ENCODE results near the gene ATG10. TPM values are rescaled to one million over a fixed set of nuclear protein-coding genes. Genes with fewer than 3 reads are reported as not detected.

ATG10 gene
- total RNA-seq, result 6.0 TPM
- long read RNA-seq, partial matches to known transcripts, result 0 of 6 reads
- long read RNA-seq, other reads (novel, unspliced or antisense), result 4 of 6 reads

DNA sequence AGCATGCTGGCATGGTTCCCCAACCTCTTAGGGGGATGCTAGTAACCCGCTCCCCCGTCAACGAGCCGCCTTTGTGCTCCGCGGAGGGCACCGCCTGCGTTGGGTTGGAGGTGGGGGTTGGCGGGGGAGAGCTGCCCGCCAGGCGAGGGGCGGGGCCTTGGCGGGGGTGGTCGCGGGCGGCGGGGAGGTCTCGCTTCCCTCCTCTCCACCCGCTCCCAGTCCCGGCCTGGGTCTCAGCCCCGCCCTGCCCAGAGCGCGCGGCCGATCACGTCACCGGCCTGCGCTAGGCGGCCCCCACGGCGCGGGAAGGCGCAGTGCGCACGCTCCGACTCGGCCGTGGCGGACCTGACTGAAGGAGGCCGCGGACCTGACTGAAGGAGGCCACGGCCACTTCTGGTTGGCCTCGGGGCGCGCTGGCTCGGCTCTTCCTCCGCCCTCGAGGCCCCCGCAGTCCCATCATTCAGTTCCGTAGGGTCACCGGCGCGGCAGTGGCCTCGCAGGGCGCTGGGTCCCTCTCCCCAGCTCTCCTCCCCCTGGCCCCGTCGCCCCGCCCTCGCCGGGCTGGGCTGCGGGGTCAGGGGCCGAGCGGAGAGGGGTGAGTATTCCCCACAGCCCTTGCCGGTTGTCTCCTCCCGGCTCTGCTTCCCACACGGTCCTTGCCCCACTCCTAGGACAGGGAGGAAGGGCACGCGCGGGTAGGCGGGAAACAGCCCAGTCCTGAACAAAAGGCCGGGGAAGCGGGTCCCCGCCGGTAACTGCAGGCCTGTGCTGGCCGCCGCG, at the start of gene ATG10:
Gene ATG10, plus strand, starts transcription at position 312 of the 780 bp plus-strand sequence. CDS start 15,548 bp downstream, outside the sequence.
- H3K4me3 ChIP-seq, result peak within 1 kb of the TSS; percentile 80
- peak; percentile 92 for DNase-seq
- H3K4me1 ChIP-seq, result peaks cover 14% of the 10 kb centered on the region
- peak within 1 kb of the TSS; percentile 97 for H3K27ac ChIP-seq (replicated peaks)
- no peaks in the 10 kb centered on the region for H3K9me3 ChIP-seq (replicated peaks)
- no peak for TF ChIP-seq CTCF (IDR thresholded peaks at IDR 0.05; ENCODE audit: borderline replicate concordance)
- peaks cover 5% of the 10 kb centered on the region for H3K36me3 ChIP-seq
- H3K27me3 ChIP-seq (ENCODE audit: low read depth), result no peaks in the 10 kb centered on the region
- intact Hi-C loops (cut with micrococcal nuclease), result loop anchor here (5.0 to 10.0 kb wide), 2 partner anchors 117 to 220 kb away; partner anchors contain the start of gene SSBP2

- Histone ChIP-seq H3K27me3 (ENCODE audit: low read depth) (no peaks in the 10 kb centered on the region), H3K4me1 (peaks cover 13% of the 10 kb centered on the region), H3K36me3 (no peaks in the 10 kb centered on the region), H3K27ac (replicated peaks) (no peak overlapping the region), H3K9me3 (replicated peaks) (peaks cover 13% of the 10 kb centered on the region), H3K4me3 (no peak overlapping the region)
- TF ChIP-seq CTCF (IDR thresholded peaks at IDR 0.05; ENCODE audit: borderline replicate concordance), result no peak
- no peak for DNase-seq
- intact Hi-C loops (cut with micrococcal nuclease), result no loop called here
Observed at GRCh38 chr5:81922854-81923279, 49.0 kb upstream of the ATG10 start.

DNA sequence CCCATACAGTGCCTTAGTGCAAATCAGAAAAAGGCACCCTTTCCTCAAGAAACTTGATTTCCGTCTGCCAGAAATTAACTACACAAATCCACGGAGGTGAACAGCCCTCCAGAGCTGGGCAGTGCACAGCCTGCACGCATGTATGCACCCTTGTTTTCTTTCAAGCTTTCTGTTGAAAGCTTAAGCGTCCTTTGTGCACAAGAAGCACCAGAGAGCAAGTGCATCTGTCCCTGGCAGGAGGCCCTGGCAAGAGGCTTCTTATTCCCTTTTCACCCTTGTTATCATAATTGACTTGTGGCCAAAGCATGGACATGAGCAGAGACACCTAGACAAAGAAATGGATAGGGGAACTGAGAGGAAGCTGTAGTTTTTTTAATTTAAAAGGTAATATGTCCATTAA, 47.4 kb upstream of the ATG10 start:
- no peak for TF ChIP-seq CTCF (IDR thresholded peaks at IDR 0.05; ENCODE audit: borderline replicate concordance)
- Histone ChIP-seq H3K9me3 (replicated peaks) (peaks cover 13% of the 10 kb centered on the region), H3K4me3 (no peak overlapping the region), H3K27me3 (ENCODE audit: low read depth) (no peaks in the 10 kb centered on the region), H3K36me3 (no peaks in the 10 kb centered on the region), H3K27ac (replicated peaks) (no peak overlapping the region), H3K4me1 (peaks cover 13% of the 10 kb centered on the region)
- peak; percentile 41 for DNase-seq
- intact Hi-C loops (cut with micrococcal nuclease), result no loop called here

DNA sequence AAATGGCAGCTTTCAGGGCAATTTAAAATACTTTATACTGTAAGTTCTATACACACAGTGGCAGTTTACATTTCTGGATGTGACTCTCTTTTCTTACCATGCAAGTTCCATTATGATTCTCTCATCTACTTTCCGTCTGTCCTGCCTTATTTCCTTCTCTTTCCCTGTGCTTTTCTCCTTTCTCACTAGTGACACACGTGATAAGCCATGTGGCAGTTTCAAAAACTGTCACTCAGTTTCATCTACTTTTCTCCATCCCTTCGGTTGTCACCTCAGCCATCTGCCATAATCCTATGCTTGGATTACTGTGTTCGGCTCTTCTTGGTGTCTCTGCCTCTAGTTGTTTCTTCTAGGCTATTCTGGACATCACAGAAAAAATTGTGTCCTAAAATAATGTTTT, 46.8 kb upstream of the ATG10 start:
- H3K27ac ChIP-seq (replicated peaks), result no peak overlapping the region
- H3K36me3 ChIP-seq, result no peaks in the 10 kb centered on the region
- H3K27me3 ChIP-seq (ENCODE audit: low read depth), result no peaks in the 10 kb centered on the region
- no peak overlapping the region for H3K4me3 ChIP-seq
- intact Hi-C loops (cut with micrococcal nuclease), result no loop called here
- TF ChIP-seq CTCF (IDR thresholded peaks at IDR 0.05; ENCODE audit: borderline replicate concordance), result no peak
- no peak for DNase-seq
- H3K4me1 ChIP-seq, result peaks cover 13% of the 10 kb centered on the region
- peaks cover 13% of the 10 kb centered on the region for H3K9me3 ChIP-seq (replicated peaks)

- H3K4me3 ChIP-seq, result no peak overlapping the region
- DNase-seq, result no peak
- peaks cover 3% of the 10 kb centered on the region for H3K9me3 ChIP-seq (replicated peaks)
- intact Hi-C loops (cut with micrococcal nuclease), result no loop called here
- no peaks in the 10 kb centered on the region for H3K36me3 ChIP-seq
- H3K4me1 ChIP-seq, result peaks cover 13% of the 10 kb centered on the region
- no peaks in the 10 kb centered on the region for H3K27me3 ChIP-seq (ENCODE audit: low read depth)
- no peak for TF ChIP-seq CTCF (IDR thresholded peaks at IDR 0.05; ENCODE audit: borderline replicate concordance)
- H3K27ac ChIP-seq (replicated peaks), result no peak overlapping the region
Observed at GRCh38 chr5:81925981-81926380, 45.8 kb upstream of the ATG10 start.

All from left ventricle myocardium inferior (tissue), 1 donor.